Upper lobe of left lung (tissue), 4 donors: ENCODE measurements around the gene KRTCAP2.

Experiments
- EP300 ChIP-seq, 4 donors: sonication (generic); formaldehyde crosslinking; IDR thresholded peaks; one replicate each; pipeline ENCODE4 v1.5.1; 2017; ENCODE audit warnings: antibody characterized with exemption in 4 of 4, control low read depth in 2 of 4
- POLR2AphosphoS5 ChIP-seq, 2 donors: sonication (generic); formaldehyde crosslinking; IDR thresholded peaks; one replicate each; pipeline ENCODE4 v1.5.1; 2017; ENCODE audit warnings: antibody characterized with exemption in 2 of 2
- TF ChIP-seq, protein P1 (sequence below), 6 experiments: fragments of 450-650 bp in 4 of 6; fragments of 200-600 bp in 2 of 6; sonication (generic) in 2 of 6; IDR thresholded peaks; one replicate each; pipeline ENCODE4 v1.5.1; 2016 to 2019; ENCODE audit warnings: antibody characterized with exemption in 6 of 6

DNA sequence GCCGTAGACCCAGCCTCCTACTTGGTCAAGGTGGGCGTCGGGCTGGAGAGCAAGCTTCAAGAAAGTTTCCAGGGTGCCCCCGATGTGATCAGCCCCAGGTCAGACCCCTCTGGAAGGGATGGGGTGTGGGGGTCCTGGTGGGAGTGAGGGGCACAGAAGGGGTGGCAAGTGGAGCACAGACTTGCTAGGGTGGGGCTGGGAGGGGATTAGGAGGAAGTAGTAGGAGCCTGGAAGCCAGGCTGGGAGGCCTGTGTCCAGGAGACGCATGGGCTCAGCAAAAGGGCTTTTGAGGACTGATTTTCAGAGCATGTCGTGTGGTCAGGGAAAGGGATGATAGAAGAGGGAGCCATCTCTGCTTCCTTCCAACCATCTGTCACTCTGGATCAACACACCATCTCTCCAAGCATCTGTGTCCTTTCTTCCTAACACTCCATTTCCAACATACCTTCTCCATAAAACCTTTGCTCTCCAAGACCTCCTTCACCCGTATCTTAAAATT, 9.0 kb upstream of the KRTCAP2 start:
- no peak for TF ChIP-seq POLR2AphosphoS5 (IDR thresholded peaks at IDR 0.05)
- TF ChIP-seq, protein P1, sequence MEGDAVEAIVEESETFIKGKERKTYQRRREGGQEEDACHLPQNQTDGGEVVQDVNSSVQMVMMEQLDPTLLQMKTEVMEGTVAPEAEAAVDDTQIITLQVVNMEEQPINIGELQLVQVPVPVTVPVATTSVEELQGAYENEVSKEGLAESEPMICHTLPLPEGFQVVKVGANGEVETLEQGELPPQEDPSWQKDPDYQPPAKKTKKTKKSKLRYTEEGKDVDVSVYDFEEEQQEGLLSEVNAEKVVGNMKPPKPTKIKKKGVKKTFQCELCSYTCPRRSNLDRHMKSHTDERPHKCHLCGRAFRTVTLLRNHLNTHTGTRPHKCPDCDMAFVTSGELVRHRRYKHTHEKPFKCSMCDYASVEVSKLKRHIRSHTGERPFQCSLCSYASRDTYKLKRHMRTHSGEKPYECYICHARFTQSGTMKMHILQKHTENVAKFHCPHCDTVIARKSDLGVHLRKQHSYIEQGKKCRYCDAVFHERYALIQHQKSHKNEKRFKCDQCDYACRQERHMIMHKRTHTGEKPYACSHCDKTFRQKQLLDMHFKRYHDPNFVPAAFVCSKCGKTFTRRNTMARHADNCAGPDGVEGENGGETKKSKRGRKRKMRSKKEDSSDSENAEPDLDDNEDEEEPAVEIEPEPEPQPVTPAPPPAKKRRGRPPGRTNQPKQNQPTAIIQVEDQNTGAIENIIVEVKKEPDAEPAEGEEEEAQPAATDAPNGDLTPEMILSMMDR (IDR thresholded peaks at IDR 0.05): no peak
- TF ChIP-seq EP300 (IDR thresholded peaks at IDR 0.05): no peak
